Activated naive CD4-positive, alpha-beta T cell treated with anti-CD3 and anti-CD28 coated beads for 36 hours (primary cell): ENCODE data around the gene AXL. TPM values are rescaled to one million over a fixed set of nuclear protein-coding genes. Genes with fewer than 3 reads are reported as not detected.
A peak's percentile ranks its signal among the peaks of the same experiment; 100 is the strongest.

ENCODE experiments used
- CTCF ChIA-PET: fragments of 350-600 bp; sonication (Branson Sonifier 250); formaldehyde crosslinking; loops from one replicate; lab custom pipeline; 2021; ENCODE audit warnings: antibody characterized with exemption; lab: Charles Lee
- DNase-seq: peaks from one replicate; pipeline ENCODE4 v3.0.0-alpha.2; 2020
- H3K27ac Mint-ChIP-seq: one replicate; pipeline ENCODE4 v1.8.0; 2021; ENCODE audit warnings: mild to moderate bottlenecking, mixed read lengths
- H3K27me3 Mint-ChIP-seq: one replicate; pipeline ENCODE4 v1.8.0; 2021; ENCODE audit warnings: low read depth, mixed read lengths
- H3K36me3 Mint-ChIP-seq: one replicate; pipeline ENCODE4 v1.8.0; 2021; ENCODE audit warnings: low read depth, mixed read lengths
- H3K4me1 Mint-ChIP-seq: one replicate; pipeline ENCODE4 v1.8.0; 2021; ENCODE audit warnings: low read depth, mixed read lengths
- H3K4me3 Mint-ChIP-seq: one replicate; pipeline ENCODE4 v1.8.0; 2021; ENCODE audit warnings: mild to moderate bottlenecking, moderate library complexity, mixed read lengths
- H3K9me3 Mint-ChIP-seq: one replicate; pipeline ENCODE4 v1.8.0; 2021; ENCODE audit warnings: mixed read lengths
- intact Hi-C: fragments of 100-400 bp; cut with micrococcal nuclease; formaldehyde crosslinking; loops from one replicate; pipeline ENCODE4 v1.15.1; 2023
- total RNA-seq, 2 experiments: library from RNA; stranded (reverse); gene quantifications; one replicate each; pipeline ENCODE4 v1.2.3, GENCODE V29; 2021

The AXL gene
- total RNA-seq, 2 experiments from 2014 or later: 0.10 TPM; not detected in 1

DNA sequence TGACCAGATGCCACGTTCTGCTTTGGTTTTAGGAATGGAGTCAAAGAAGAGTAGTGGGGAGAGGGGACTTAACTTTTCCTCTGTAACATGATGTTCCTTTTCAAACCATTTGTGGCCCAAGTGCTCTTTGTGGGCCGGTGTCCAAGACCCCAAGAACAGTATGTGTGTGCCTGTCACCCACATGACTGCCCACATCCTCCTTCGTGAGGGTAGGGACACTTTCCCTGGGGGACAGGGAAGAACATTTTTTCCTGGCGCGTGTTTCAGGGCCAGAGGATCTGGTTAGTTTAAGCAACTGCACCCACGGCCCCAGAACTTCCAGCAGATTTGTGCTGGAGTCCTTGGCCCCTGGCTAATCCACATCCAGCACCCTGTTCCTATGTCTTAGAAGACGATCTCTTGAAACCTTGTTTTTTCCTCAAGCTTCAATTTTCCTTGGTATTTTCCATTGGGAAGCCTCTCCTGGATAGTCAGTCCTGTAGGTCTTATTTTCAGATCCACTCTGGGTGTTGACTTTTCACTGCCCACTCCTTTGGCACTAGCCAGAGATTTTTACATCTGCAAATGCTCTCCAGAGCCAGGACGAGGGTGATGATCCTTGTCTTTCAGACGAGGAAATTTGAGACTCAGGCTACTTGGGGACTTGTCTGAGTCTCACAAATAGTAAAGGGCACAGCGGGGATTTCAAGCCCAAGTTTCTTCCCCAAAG, 80.2 kb downstream of the AXL start:
- H3K4me3 Mint-ChIP-seq: no peak overlapping the region
- CTCF ChIA-PET: interaction anchor here (0.5 to 2.3 kb wide), 5 partner anchors 8 to 132 kb away, joined by 3 to 11 read pairs (median 4); no protein-coding TSS in a partner anchor
- no peak for DNase-seq
- H3K4me1 Mint-ChIP-seq: peaks cover 95% of the 10 kb centered on the region
- intact Hi-C loops: no loop called here
- H3K27me3 Mint-ChIP-seq: no peaks in the 10 kb centered on the region
- H3K36me3 Mint-ChIP-seq: peaks cover 79% of the 10 kb centered on the region
- peak overlapping the region; percentile 54 for H3K27ac Mint-ChIP-seq
- H3K9me3 Mint-ChIP-seq: no peaks in the 10 kb centered on the region

DNA sequence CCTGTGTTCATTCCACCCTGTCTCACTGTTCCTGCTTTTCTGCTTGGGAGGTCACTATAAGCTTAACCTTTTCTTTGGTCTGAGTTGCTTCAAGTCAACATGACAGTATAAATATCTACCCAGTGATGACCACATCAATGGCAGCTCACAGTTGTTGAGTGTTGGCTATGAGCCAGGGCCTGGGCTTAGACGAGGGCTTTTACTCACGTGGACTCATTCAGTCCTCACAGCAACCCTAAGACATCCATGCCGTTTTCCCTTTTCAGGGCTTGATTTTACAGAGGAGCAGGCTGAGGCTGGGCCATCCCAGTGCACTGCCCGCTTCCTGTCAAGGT, 80.7 kb downstream of the AXL start:
- Mint-ChIP-seq H3K27ac (peak overlapping the region; percentile 54), H3K4me1 (peaks cover 100% of the 10 kb centered on the region), H3K27me3 (no peaks in the 10 kb centered on the region), H3K4me3 (no peak overlapping the region), H3K36me3 (peaks cover 79% of the 10 kb centered on the region), H3K9me3 (no peaks in the 10 kb centered on the region)
- intact Hi-C loops: no loop called here
- CTCF ChIA-PET: interaction anchor here (2.3 kb wide), 1 partner anchor 8 kb away, joined by 11 read pairs; no protein-coding TSS in a partner anchor
- peak; percentile 43 for DNase-seq

DNA sequence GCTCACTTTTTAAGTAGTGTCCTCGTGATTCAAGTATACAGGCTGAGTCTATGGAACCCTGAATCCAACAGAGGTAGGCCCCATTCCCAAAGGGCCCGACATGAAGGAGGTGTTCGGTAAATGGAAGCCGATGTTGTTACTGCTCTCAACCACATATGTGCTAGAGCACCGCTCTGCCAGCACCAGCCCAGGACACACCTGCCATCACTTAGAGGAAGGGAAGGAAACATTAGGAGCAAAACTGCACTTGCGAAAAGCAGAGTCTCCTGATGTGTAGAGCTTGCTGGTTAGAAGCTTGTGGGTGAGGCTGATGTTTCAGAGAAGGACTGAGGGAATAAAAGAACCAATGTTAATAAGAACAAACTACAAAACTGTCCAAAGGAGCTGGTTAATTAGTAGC, 81.5 kb downstream of the AXL start:
- Mint-ChIP-seq H3K4me3 (no peak overlapping the region), H3K27ac (peak overlapping the region; percentile 2), H3K4me1 (peaks cover 100% of the 10 kb centered on the region), H3K27me3 (no peaks in the 10 kb centered on the region), H3K36me3 (peaks cover 78% of the 10 kb centered on the region), H3K9me3 (no peaks in the 10 kb centered on the region)
- DNase-seq: no peak
- intact Hi-C loops: no loop called here
- CTCF ChIA-PET: interaction anchor here (1.0 to 1.9 kb wide), 2 partner anchors 8 to 92 kb away, joined by 4 to 8 read pairs; no protein-coding TSS in a partner anchor

DNA sequence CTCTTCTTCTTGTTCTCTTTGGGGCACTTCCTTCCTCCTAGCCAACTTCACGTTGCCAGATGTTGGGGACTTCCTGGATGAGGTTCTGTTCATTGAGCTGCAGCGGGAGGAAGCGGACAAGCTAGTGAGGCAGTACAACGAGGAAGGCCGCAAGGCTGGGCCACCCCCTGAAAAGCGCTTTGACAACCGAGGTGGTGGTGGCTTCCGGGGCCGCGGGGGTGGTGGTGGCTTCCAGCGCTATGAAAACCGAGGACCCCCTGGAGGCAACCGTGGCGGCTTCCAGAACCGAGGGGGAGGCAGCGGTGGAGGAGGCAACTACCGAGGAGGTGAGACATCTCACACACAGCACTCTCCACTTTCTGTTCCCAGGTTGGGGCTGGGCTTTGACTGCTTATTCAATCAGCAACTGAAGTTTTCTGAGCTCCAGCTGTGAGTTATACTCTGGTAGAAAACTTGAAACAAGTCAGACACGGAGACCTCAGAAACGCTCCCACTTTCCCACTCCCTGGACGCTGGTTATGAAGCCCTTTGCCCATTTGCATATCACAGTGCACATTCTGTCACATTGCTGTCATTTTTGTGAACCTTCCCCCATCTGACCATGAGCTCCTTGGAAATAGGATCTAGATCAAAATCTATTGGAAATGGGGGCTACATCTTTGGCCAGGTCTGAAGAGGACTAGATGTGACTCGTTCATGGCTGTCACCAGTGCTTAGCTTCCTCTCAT, 83.8 kb downstream of the AXL start:
- Mint-ChIP-seq H3K27ac (peak overlapping the region; percentile 95), H3K27me3 (no peaks in the 10 kb centered on the region), H3K4me1 (peaks cover 99% of the 10 kb centered on the region), H3K36me3 (peaks cover 75% of the 10 kb centered on the region), H3K9me3 (no peaks in the 10 kb centered on the region), H3K4me3 (peak overlapping the region; percentile 53)
- CTCF ChIA-PET: interaction anchor here (0.6 to 1.5 kb wide), 4 partner anchors 12 to 98 kb away, joined by 3 to 6 read pairs (median 4); no protein-coding TSS in a partner anchor
- intact Hi-C loops: loop anchor here (1.0 kb wide), 1 partner anchor 35 kb away; no protein-coding TSS in a partner anchor
- DNase-seq: peak; percentile 86

DNA sequence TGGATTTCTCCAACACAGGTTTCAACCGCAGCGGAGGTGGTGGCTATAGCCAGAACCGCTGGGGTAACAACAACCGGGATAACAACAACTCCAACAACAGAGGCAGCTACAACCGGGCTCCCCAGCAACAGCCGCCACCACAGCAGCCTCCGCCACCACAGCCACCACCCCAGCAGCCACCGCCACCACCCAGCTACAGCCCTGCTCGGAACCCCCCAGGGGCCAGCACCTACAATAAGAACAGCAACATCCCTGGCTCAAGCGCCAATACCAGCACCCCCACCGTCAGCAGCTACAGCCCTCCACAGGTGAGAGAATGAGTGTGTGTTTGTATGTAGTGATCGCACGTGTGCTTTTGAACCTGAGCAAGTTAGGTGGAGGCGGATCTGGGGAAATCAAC, 84.9 kb downstream of the AXL start:
- no peaks in the 10 kb centered on the region for H3K9me3 Mint-ChIP-seq
- H3K4me3 Mint-ChIP-seq: no peak overlapping the region
- H3K36me3 Mint-ChIP-seq: peaks cover 71% of the 10 kb centered on the region
- intact Hi-C loops: loop anchor here (1.0 kb wide), 1 partner anchor 37 kb away; no protein-coding TSS in a partner anchor
- no peaks in the 10 kb centered on the region for H3K27me3 Mint-ChIP-seq
- no peak for DNase-seq
- H3K4me1 Mint-ChIP-seq: peaks cover 99% of the 10 kb centered on the region
- H3K27ac Mint-ChIP-seq: peak overlapping the region; percentile 95
- CTCF ChIA-PET: no interaction called here

DNA sequence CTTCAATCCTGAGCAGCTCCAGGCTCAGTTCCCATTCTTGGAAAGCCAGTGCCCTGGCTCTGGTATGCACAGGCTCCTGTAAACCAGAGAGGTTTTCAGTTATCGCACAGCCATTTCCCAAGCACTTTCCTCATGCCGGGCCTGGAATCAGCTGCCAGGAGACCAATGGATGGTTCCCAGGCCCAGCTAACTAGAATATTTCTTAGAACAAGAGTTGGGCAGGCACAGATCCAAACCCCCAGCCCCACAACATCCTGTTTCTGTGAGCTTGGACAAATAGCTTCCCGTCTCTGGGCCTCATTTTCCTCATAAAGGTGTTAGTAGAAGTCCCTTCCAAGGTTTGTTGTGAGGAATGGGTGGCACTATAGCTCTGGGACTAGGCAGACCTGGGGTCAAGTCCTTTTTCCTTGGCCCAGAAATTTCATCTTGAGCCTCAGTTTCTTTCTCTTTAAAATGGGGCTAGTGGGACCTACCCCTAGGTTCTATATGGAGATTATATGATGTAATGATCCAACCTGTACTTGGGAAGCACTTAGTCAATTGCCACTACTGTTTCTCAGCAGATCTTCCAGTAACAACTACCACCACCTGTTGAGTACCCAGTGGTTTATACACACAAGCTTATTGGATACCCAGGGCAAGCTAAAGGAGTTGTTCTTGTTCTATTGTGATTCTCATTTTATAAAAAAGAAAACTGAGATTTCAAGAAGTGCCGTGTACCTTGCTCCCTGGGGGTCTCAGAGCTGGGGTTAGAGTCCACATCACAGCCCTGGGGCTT, 85.9 kb downstream of the AXL start:
- Mint-ChIP-seq H3K36me3 (peaks cover 62% of the 10 kb centered on the region), H3K9me3 (no peaks in the 10 kb centered on the region), H3K4me1 (peaks cover 93% of the 10 kb centered on the region), H3K27me3 (no peaks in the 10 kb centered on the region), H3K4me3 (no peak overlapping the region), H3K27ac (peak overlapping the region; percentile 95)
- no peak for DNase-seq
- intact Hi-C loops: loop anchor here (5.0 kb wide), 1 partner anchor 292 kb away; no protein-coding TSS in a partner anchor
- CTCF ChIA-PET: interaction anchor here (0.9 to 1.5 kb wide), 2 partner anchors 32 to 42 kb away, joined by 4 to 5 read pairs; no protein-coding TSS in a partner anchor

DNA sequence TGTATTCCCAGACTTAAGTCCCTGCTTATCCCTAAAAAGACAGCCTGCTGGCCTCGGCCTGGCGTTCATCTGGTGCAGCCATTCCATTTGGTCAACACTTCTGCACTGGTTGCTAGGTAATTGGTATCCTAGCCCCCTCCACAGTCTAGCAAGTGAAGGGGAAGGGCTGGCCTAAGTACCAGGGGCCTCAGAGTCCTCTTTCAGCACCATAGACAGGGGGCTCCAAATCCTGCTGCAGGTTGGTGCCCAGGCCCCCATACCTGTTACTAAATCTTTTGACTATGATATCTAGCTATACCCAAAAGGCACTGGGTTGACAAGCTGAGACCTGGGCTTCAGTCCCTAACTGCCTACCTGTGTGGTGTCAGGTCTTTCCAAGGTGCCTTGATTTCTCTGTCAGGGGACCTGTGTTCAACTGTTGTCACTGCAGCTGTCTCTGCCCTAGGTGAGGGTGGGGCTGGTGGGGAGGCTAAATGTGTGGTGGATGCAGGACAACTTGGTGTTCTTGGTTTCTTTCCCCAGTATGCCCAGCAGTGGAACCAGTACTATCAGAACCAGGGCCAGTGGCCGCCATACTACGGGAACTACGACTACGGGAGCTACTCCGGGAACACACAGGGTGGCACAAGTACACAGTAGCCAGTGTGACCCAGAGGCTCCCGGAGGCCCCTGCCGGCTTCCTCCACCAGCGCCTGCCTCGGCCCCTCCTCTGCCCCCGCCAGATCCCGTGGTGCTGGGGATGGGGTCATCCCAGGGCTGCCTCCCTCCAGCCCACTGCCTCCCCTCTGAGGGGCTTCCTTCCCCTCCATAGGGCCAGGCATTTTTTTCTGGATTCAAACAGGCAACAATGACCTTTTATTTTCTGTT, 87.1 kb downstream of the AXL start:
- CTCF ChIA-PET: interaction anchor here (0.6 to 1.5 kb wide), 2 partner anchors 26 to 43 kb away, joined by 3 to 4 read pairs; no protein-coding TSS in a partner anchor
- H3K4me3 Mint-ChIP-seq: no peak overlapping the region
- H3K27ac Mint-ChIP-seq: peak overlapping the region; percentile 96
- DNase-seq: no peak
- H3K27me3 Mint-ChIP-seq: no peaks in the 10 kb centered on the region
- no peaks in the 10 kb centered on the region for H3K9me3 Mint-ChIP-seq
- intact Hi-C loops: loop anchor here (5.0 kb wide), 1 partner anchor 291 kb away; no protein-coding TSS in a partner anchor
- peaks cover 89% of the 10 kb centered on the region for H3K4me1 Mint-ChIP-seq
- H3K36me3 Mint-ChIP-seq: peaks cover 59% of the 10 kb centered on the region

DNA sequence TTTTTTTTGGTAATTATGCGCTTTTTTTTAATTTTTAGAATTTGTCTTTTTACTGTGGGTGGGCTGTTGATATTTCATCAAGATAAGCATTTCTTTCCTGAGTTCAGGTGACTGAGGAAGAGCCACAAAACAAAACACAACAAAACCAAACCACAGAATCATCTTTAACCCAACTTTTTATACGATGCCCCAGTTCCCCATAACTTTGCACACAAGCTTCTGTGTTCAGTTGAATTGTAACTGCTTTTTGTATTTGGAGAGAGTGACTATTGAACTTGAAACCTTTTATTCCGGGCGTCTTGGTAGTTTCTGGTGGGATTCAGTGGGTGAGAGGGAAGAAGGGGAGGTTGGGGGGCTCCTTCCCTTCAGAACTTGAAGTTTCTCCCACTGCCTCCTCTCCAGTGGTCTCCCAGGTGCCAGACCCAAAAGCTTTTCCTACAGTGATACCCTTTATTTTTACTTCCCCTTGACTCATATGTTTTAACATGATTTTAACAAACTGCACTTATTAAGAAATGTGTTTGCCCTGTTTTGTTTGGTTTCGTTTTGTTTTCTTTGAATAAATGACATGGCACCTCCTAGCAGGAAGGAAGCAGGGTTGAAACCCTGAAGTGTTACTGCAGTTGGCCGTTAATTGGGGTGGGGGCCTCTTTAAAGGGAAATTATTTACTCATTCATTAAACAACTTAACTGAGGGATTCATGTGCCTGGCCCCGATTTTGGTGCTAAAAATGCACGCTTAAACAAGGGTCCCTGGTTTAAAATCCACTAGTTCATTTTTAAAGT, 88.3 kb downstream of the AXL start:
- Mint-ChIP-seq H3K4me3 (peak overlapping the region; percentile 38), H3K9me3 (no peaks in the 10 kb centered on the region), H3K27me3 (no peaks in the 10 kb centered on the region), H3K4me1 (peaks cover 89% of the 10 kb centered on the region), H3K36me3 (peaks cover 49% of the 10 kb centered on the region), H3K27ac (peak overlapping the region; percentile 96)
- DNase-seq: peak; percentile 46
- intact Hi-C loops: loop anchor here (5.0 kb wide), 1 partner anchor 290 kb away; no protein-coding TSS in a partner anchor
- CTCF ChIA-PET: interaction anchor here (0.7 to 2.7 kb wide), 8 partner anchors 9 to 181 kb away, joined by 3 to 32 read pairs (median 6); partner anchors contain the start of gene HNRNPUL1

DNA sequence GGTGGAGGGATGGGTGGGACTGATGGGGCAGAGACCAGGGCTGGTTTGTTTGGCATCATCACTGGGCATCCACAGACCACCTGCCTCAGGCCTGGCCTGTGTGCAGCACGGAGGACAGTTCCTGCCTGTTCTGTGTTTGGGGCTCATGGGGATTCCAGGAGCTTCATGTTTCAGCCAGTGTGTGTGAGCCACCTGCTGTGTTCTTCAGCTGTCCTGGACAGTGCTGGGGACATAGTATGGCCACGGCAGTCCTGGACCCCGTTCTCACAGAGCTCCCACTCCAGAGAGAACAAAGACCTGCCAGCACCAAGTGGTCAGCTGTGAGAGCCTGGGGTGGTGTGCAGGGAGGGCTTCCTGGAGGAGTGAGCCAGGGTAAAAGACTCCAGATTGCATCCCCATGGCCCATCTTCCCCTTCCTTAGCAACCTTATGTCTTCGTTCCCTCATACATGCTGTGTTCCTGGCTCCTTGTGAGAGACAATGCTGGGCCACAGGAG, 89.0 kb downstream of the AXL start:
- Mint-ChIP-seq H3K27me3 (no peaks in the 10 kb centered on the region), H3K9me3 (no peaks in the 10 kb centered on the region), H3K27ac (peak overlapping the region; percentile 96), H3K4me1 (peaks cover 85% of the 10 kb centered on the region), H3K36me3 (peaks cover 44% of the 10 kb centered on the region), H3K4me3 (peak overlapping the region; percentile 95)
- CTCF ChIA-PET: interaction anchor here (0.7 to 2.7 kb wide), 15 partner anchors 9 to 557 kb away, joined by 3 to 32 read pairs (median 4); partner anchors contain the start of genes ACTMAP, HNRNPUL1 and SNRPA
- DNase-seq: no peak
- intact Hi-C loops: loop anchor here (1.0 to 5.0 kb wide), 6 partner anchors 45 to 333 kb away; partner anchors contain the start of gene DMAC2
